RWPE2 (cell line): ENCODE measurements around the gene ERMAP.

Experiments used
- ATAC-seq: fragments of 200-7000 bp; cut with Tn5 transposase; 3 replicates; pipeline ENCODE4 v1.9.1; 2021; ENCODE audit warnings: low read depth
- DNase-seq: peaks from one replicate; pipeline ENCODE4 v3.0.0-alpha.2; 2020; ENCODE audit warnings: low spot score
- H3K27ac ChIP-seq: fragments of 450-650 bp; 2 replicates; pipeline ENCODE4 v1.5.1; 2017; ENCODE audit warnings: mild to moderate bottlenecking; ENCODE audit not compliant: poor library complexity, severe bottlenecking
- H3K27me3 ChIP-seq: fragments of 250-450 bp; sonication (Bioruptor Pico); 2 replicates; pipeline ENCODE4 v1.5.1; 2021; ENCODE audit warnings: mild to moderate bottlenecking, moderate library complexity; ENCODE audit not compliant: insufficient read depth, poor library complexity, severe bottlenecking
- H3K36me3 ChIP-seq: fragments of 250-450 bp; sonication (Bioruptor Pico); 2 replicates; pipeline ENCODE4 v1.5.1; 2020; ENCODE audit warnings: low read depth, mild to moderate bottlenecking, moderate library complexity
- H3K4me1 ChIP-seq: fragments of 250-450 bp; sonication (Bioruptor Pico); 2 replicates; pipeline ENCODE4 v1.5.1; 2021; ENCODE audit warnings: mild to moderate bottlenecking, moderate library complexity; ENCODE audit not compliant: insufficient read depth, poor library complexity, severe bottlenecking
- H3K4me3 ChIP-seq: fragments of 250-450 bp; sonication (Bioruptor Pico); 2 replicates; pipeline ENCODE4 v1.5.1; 2021; ENCODE audit warnings: mild to moderate bottlenecking, moderate library complexity; ENCODE audit not compliant: severe bottlenecking
- H3K9me3 ChIP-seq: fragments of 250-450 bp; sonication (Bioruptor Pico); 2 replicates; pipeline ENCODE4 v1.5.1; 2021; ENCODE audit warnings: mild to moderate bottlenecking, moderate library complexity; ENCODE audit not compliant: severe bottlenecking
- TF ChIP-seq, protein P1 (sequence below): fragments of 450-650 bp; IDR thresholded peaks from one replicate; pipeline ENCODE4 v1.5.1; 2017; ENCODE audit warnings: mild to moderate bottlenecking, moderate library complexity; ENCODE audit not compliant: poor library complexity, severe bottlenecking

Gene ERMAP

GRCh38 chr1:42793824-42794223 lies 23.1 kb upstream of the ERMAP start:
- no peak overlapping the region for H3K4me3 ChIP-seq
- H3K4me1 ChIP-seq = no peaks in the 10 kb centered on the region
- H3K27me3 ChIP-seq = no peaks in the 10 kb centered on the region
- H3K27ac ChIP-seq = no peak overlapping the region
- ATAC-seq = no peak
- no peak for DNase-seq
- no peaks in the 10 kb centered on the region for H3K9me3 ChIP-seq
- TF ChIP-seq, protein P1, sequence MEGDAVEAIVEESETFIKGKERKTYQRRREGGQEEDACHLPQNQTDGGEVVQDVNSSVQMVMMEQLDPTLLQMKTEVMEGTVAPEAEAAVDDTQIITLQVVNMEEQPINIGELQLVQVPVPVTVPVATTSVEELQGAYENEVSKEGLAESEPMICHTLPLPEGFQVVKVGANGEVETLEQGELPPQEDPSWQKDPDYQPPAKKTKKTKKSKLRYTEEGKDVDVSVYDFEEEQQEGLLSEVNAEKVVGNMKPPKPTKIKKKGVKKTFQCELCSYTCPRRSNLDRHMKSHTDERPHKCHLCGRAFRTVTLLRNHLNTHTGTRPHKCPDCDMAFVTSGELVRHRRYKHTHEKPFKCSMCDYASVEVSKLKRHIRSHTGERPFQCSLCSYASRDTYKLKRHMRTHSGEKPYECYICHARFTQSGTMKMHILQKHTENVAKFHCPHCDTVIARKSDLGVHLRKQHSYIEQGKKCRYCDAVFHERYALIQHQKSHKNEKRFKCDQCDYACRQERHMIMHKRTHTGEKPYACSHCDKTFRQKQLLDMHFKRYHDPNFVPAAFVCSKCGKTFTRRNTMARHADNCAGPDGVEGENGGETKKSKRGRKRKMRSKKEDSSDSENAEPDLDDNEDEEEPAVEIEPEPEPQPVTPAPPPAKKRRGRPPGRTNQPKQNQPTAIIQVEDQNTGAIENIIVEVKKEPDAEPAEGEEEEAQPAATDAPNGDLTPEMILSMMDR = no peak
- H3K36me3 ChIP-seq = no peaks in the 10 kb centered on the region

- TF ChIP-seq, protein P1 = no peak
- H3K27ac ChIP-seq = no peak overlapping the region
- DNase-seq (no peak), ATAC-seq (no peak)
- no peaks in the 10 kb centered on the region for H3K4me1 ChIP-seq
- no peaks in the 10 kb centered on the region for H3K9me3 ChIP-seq
- H3K27me3 ChIP-seq = no peaks in the 10 kb centered on the region
- no peak overlapping the region for H3K4me3 ChIP-seq
- no peaks in the 10 kb centered on the region for H3K36me3 ChIP-seq
Measured at GRCh38 chr1:42797414-42797813, 19.5 kb upstream of the ERMAP start.

GRCh38 chr1:42797979-42798378 lies 18.9 kb upstream of the ERMAP start:
- Histone ChIP-seq H3K36me3 (no peaks in the 10 kb centered on the region), H3K27ac (no peak overlapping the region), H3K4me1 (no peaks in the 10 kb centered on the region), H3K9me3 (no peaks in the 10 kb centered on the region), H3K4me3 (no peak overlapping the region), H3K27me3 (no peaks in the 10 kb centered on the region)
- TF ChIP-seq, protein P1 = no peak
- no peak for ATAC-seq
- DNase-seq = no peak

DNA sequence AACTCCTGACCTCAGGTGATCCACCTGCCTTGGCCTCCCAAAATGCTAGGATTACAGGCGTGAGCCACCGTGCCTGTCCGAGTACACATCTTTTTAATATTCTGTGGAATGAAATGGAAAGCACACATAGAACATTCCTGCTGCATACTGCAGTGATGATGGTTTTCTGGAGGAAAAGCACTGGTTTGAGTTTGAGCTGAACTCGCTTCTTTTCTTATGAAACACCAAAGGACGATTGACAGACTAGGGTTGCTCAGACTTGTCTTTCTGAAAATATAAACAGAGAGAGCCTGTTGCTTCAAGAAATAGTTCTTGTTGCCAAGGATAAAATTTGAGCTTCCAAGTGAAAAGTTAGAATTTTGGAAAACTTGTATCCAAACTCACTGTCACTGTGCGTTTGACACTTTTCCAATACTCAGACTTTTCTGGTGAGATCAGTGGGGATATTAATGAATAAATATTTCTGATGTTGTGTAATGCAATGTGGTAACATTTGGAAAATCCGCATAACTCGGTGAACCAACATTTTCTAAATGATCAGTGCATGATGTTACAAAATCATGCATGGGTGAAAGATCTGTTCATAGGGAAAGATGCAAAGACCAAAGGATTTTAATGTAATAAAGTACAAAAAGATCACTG lies 15.0 kb upstream of the ERMAP start:
- no peak overlapping the region for H3K27ac ChIP-seq
- TF ChIP-seq, protein P1 = no peak
- no peaks in the 10 kb centered on the region for H3K4me1 ChIP-seq
- H3K27me3 ChIP-seq = no peaks in the 10 kb centered on the region
- H3K4me3 ChIP-seq = no peak overlapping the region
- ATAC-seq (no peak), DNase-seq (no peak)
- no peaks in the 10 kb centered on the region for H3K9me3 ChIP-seq
- H3K36me3 ChIP-seq = no peaks in the 10 kb centered on the region

DNA sequence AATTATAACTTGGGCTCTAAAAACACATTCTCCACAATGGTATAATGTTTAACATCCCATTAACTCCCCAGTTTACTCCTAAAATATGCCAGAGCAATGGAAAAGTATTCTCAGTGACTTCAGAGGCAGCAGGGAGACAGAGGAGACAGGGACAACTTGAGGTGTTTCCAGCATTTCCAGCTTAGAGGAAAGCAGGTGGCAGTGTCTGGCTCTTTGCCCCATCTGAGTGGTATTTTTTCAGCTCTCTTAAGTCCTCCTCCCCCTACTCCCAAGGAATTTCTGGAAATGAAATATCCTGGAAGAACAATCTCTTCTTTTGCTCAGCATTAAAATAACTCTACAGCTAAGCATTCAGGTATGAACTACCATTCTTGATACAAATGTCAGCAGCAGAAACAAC lies 10.8 kb upstream of the ERMAP start:
- Histone ChIP-seq H3K36me3 (no peaks in the 10 kb centered on the region), H3K9me3 (no peaks in the 10 kb centered on the region), H3K27me3 (no peaks in the 10 kb centered on the region), H3K27ac (no peak overlapping the region), H3K4me1 (no peaks in the 10 kb centered on the region), H3K4me3 (no peak overlapping the region)
- TF ChIP-seq, protein P1 = no peak
- ATAC-seq (no peak), DNase-seq (no peak)
